ENCODE data around the gene NCKAP5L. TPM values are rescaled to one million over a fixed set of nuclear protein-coding genes. Genes with fewer than 3 reads are reported as not detected.

NCKAP5L gene
- total and polyA plus RNA-seq, 2 of the 8 experiments (the other 6 are each of a cell fraction or from before 2014, with no cell fraction given): 9.4 to 27.9 TPM

DNA sequence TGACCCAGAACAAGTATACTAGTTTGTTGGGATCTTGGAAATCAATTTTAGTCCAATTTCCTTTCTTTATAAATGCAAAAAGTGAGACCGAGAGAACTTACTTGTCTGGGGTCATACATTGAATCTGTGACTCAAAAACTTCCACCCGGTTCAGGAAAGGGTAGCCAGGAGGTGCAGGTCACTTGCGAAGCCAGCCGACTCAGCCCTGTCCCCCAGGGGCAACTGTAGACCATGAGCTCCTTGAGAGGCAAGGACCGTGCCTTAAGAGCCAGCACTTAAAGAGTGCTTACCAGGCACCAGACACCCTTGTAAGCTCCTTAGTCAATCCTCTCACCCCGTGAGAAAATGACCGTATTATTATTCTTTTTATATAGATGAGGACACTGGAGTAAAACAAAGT, 15.2 kb upstream of the NCKAP5L start:
- H2BK5ac ChIP-seq (ENCODE audit: low read depth, low read length): 0 out of 2 replicates have a peak overlapping the region, but pooled peaks have one; percentile 68
- WGBS, 2 experiments (ENCODE audit: extremely low coverage in 1 of 2, insufficient coverage in 1 of 2, insufficient read length in 1 of 2, insufficient replicate concordance in 2 of 2, low coverage in 1 of 2, low lambda C conversion rate in 2 of 2, missing lambda C conversion rate in 1 of 2): 79% methylated on average over 7 of the region's 7 CpGs; no CpG with 5 or more reads in 1 of the 2 experiments
- DNase-seq (ENCODE audit: low read depth in 1 of 2, low spot score in 2 of 2) (no peak), FAIRE-seq (no peak)
- peak overlapping the region in 1 of 4 experiments; percentile 53; a peak in 2 of 7 replicates for H3K9ac ChIP-seq (replicated peaks in 1 of 4; ENCODE audit: extremely low read depth in 1 of 4, low read depth in 3 of 4, low read length in 3 of 4)
- no peak overlapping the region for H2BK12ac ChIP-seq (ENCODE audit: low read depth, low read length)
- no peak overlapping the region for H3K18ac ChIP-seq (ENCODE audit: extremely low read depth, low read length)
- H4K8ac ChIP-seq (ENCODE audit: extremely low read depth, insufficient read depth, low read length): no peak overlapping the region; the same call in 1 of the 2 replicates
- H3K4me3 ChIP-seq (ENCODE audit: extremely low read depth in 1 of 4, insufficient read depth in 2 of 4, low read depth in 3 of 4, low read length in 4 of 4): peak overlapping the region; percentile 63 to 90 (median 84)
- no peaks in the 10 kb centered on the region; a peak in 2 of 7 replicates for H3K27me3 ChIP-seq (replicated peaks in 1 of 4; ENCODE audit: control insufficient read depth in 3 of 4, extremely low read depth in 1 of 4, insufficient read depth in 3 of 4, low read length in 3 of 4)
- POLR2A ChIA-PET (ENCODE audit: partially characterized antibody): interaction anchor here (0.6 to 4.0 kb wide), 12 partner anchors 8 to 241 kb away, joined by 3 to 35 read pairs (median 4); partner anchors contain the start of genes NCKAP5L, SMARCD1 and TMBIM6
- H2BK120ac ChIP-seq (replicated peaks; ENCODE audit: low read depth, low read length): no peak overlapping the region
- no peak overlapping the region for H3K23ac ChIP-seq (ENCODE audit: insufficient read length)
- no peak overlapping the region for H3K4ac ChIP-seq (replicated peaks; ENCODE audit: insufficient read length, low read depth, low read length)
- H3K9me3 ChIP-seq (ENCODE audit: insufficient read depth in 2 of 2, low read depth in 1 of 2, low read length in 1 of 2): no peaks in the 10 kb centered on the region
- H2BK20ac ChIP-seq (ENCODE audit: low read length): no peak overlapping the region
- peaks cover 2 to 5% (median 4%) of the 10 kb centered on the region in 4 experiments; a peak in 4 of 7 replicates for H3K4me1 ChIP-seq (replicated peaks in 1 of 4; ENCODE audit: control insufficient read depth in 3 of 4, insufficient read depth in 4 of 4, low read length in 3 of 4)
- no peaks in the 10 kb centered on the region for H3K36me3 ChIP-seq (ENCODE audit: control insufficient read depth in 2 of 4, insufficient read depth in 4 of 4, low read length in 3 of 4)
- H2AFZ ChIP-seq (ENCODE audit: low read length): peak overlapping the region; percentile 76; the same call in 1 of the 2 replicates
- H2BK15ac ChIP-seq (ENCODE audit: low read length): no peak overlapping the region
- H3K79me1 ChIP-seq (ENCODE audit: low read depth, low read length): no peaks in the 10 kb centered on the region
- H4K91ac ChIP-seq (replicated peaks; ENCODE audit: insufficient read length, low read length): no peak overlapping the region
- H4K20me1 ChIP-seq (replicated peaks in 1 of 2; ENCODE audit: control insufficient read depth in 1 of 2, insufficient read depth in 2 of 2, low read length in 2 of 2): peaks cover 0 to 1% of the 10 kb centered on the region in 2 experiments
- no peaks in the 10 kb centered on the region; a peak in 1 of 4 replicates for H3K79me2 ChIP-seq (ENCODE audit: control insufficient read depth in 1 of 2, insufficient read depth in 2 of 2, low read length in 2 of 2)
- H2AK5ac ChIP-seq (ENCODE audit: low read depth, low read length): no peak overlapping the region
- peaks cover 4% of the 10 kb centered on the region; the same call in 1 of the 2 replicates for H3K23me2 ChIP-seq (ENCODE audit: low read depth, low read length)
- H3K27ac ChIP-seq (ENCODE audit: low read depth, low read length): no peak overlapping the region
- H3K4me2 ChIP-seq (ENCODE audit: insufficient read depth in 1 of 2, low read depth in 2 of 2, low read length in 2 of 2): peak overlapping the region; percentile 67 to 84
- no peak overlapping the region for H3K56ac ChIP-seq (replicated peaks; ENCODE audit: insufficient read length, low read depth, low read length)
- CTCF ChIA-PET (ENCODE audit: partially characterized antibody): interaction anchor here (1.1 to 1.8 kb wide), 6 partner anchors 12 to 227 kb away, joined by 3 to 7 read pairs (median 4); no protein-coding TSS in a partner anchor
- peak overlapping the region; percentile 30 for H4K5ac ChIP-seq (ENCODE audit: insufficient read length, low read depth, low read length)
- no peak overlapping the region for H3K14ac ChIP-seq (ENCODE audit: insufficient read length)
- TF ChIP-seq SUZ12 (IDR thresholded peaks at IDR 0.05; ENCODE audit: low read length) (no peak), KDM1A (IDR thresholded peaks at IDR 0.05; ENCODE audit: borderline replicate concordance, low read length) (no peak)

Measured in H1 (cell line).